HepG2 (cell line): Measurements from ENCODE around the gene SNRPD2. TPM values are rescaled to one million over a fixed set of nuclear protein-coding genes. Genes with fewer than 3 reads are reported as not detected.
A peak's percentile ranks its signal among the peaks of the same experiment; 100 is the strongest.

ENCODE experiments used
- ARID2 ChIP-seq: sonication (generic); formaldehyde crosslinking; IDR thresholded peaks from 2 replicates; pipeline ENCODE4 v1.8.1; 2022; ENCODE audit warnings: mild to moderate bottlenecking, missing genetic modification reagents, borderline replicate concordance
- ETV6 ChIP-seq: sonication (generic); formaldehyde crosslinking; conservative IDR thresholded peaks from 2 replicates; pipeline ENCODE4 v1.4.0; 2020; ENCODE audit warnings: missing genetic modification reagents
- FOXC1 ChIP-seq: sonication (generic); formaldehyde crosslinking; IDR thresholded peaks from 2 replicates; pipeline ENCODE4 v1.8.0; 2022; ENCODE audit warnings: mild to moderate bottlenecking, missing genetic modification reagents, borderline replicate concordance
- HNF1A ChIP-seq, 2 experiments: sonication (generic) in 1 of 2; formaldehyde crosslinking in 1 of 2; IDR thresholded peaks; 2 replicates each; pipeline versions ENCODE4 v1.4.0 to v1.6.1; 2016 to 2020; ENCODE audit warnings: borderline replicate concordance in 1 of 2, low read depth in 1 of 2, mild to moderate bottlenecking in 1 of 2, missing genetic modification reagents in 1 of 2
- MNT ChIP-seq: fragments of 450-650 bp; IDR thresholded peaks from 2 replicates; pipeline ENCODE4 v1.6.1; 2016
- MTERF4 ChIP-seq: sonication (generic); formaldehyde crosslinking; IDR thresholded peaks from 2 replicates; pipeline ENCODE4 v1.8.0; 2023; ENCODE audit warnings: mild to moderate bottlenecking, missing genetic modification reagents
- MYNN ChIP-seq: sonication (generic); formaldehyde crosslinking; IDR thresholded peaks from 2 replicates; pipeline ENCODE4 v1.4.0; 2020; ENCODE audit warnings: mild to moderate bottlenecking, low read depth, missing genetic modification reagents
- RFX1 ChIP-seq: fragments of 450-650 bp; IDR thresholded peaks from 2 replicates; pipeline ENCODE4 v1.6.1; 2017
- SP2 ChIP-seq: sonication (generic); formaldehyde crosslinking; IDR thresholded peaks from 2 replicates; pipeline ENCODE4 v1.5.1; 2020; ENCODE audit warnings: mild to moderate bottlenecking, missing genetic modification reagents
- SP5 ChIP-seq: IDR thresholded peaks from 2 replicates; pipeline ENCODE4 v1.6.1; 2016; ENCODE audit warnings: low read depth, borderline replicate concordance
- TMF1 ChIP-seq: sonication (generic); formaldehyde crosslinking; IDR thresholded peaks from 2 replicates; pipeline ENCODE4 v1.8.1; 2022; ENCODE audit warnings: low read depth, missing genetic modification reagents
- ZNF407 ChIP-seq: sonication (generic); formaldehyde crosslinking; IDR thresholded peaks from one replicate; pipeline ENCODE4 v1.5.1; 2020; ENCODE audit warnings: mild to moderate bottlenecking, missing genetic modification reagents; ENCODE audit errors: not compliant biosample characterization
- polyA plus RNA-seq, 8 experiments: library from polyadenylated mRNA; depleted of rRNA in 3 of 8; stranded (reverse) in 7 of 8; unstranded in 1 of 8; fragments of >200 nt; fragmentation: Illumina TruSeq in 4 of 8; extraction: Trizol in 4 of 8; gene quantifications; 2 replicates each; pipeline versions ENCODE4 v1.2.1 to v1.2.3, GENCODE V29; 2011 to 2016; ENCODE audit warnings: low read depth in 4 of 8, missing spikeins in 1 of 8, mixed read lengths in 1 of 8; ENCODE audit not compliant: insufficient read depth in 1 of 8
- total RNA-seq, 5 experiments: library from RNA; depleted of rRNA; stranded (reverse); fragments of >200 nt; fragmentation: Illumina TruSeq; extraction: Trizol; gene quantifications; 2 replicates each; pipeline ENCODE4 v1.2.3, GENCODE V29; 2016; ENCODE audit warnings: low read depth in 1 of 5

The SNRPD2 gene
- total and polyA plus RNA-seq, 2 of the 13 experiments (the other 11 are each of a cell fraction or from before 2014, with no cell fraction given), result 299 to 485 TPM

- TF ChIP-seq HNF1A (IDR thresholded peaks at IDR 0.05; ENCODE audit: low read depth) (no peak), HNF1A (CRISPR knock-in tag; IDR thresholded peaks at IDR 0.05; ENCODE audit: borderline replicate concordance) (0 out of 2 replicates have a peak, but pooled peaks have one; percentile 42), RFX1 (0 out of 2 replicates have a peak, but pooled peaks have one; percentile 0), ZNF407 (CRISPR knock-in tag) (peak; percentile 76), MYNN (CRISPR knock-in tag) (no peak), ARID2 (no peak), TMF1 (CRISPR knock-in tag) (peak; percentile 1; the same call in 1 of the 2 replicates), SP2 (CRISPR knock-in tag) (peak; percentile 88), ETV6 (CRISPR knock-in tag) (peak; percentile 63; the same call in 1 of the 2 replicates), FOXC1 (CRISPR knock-in tag) (peak; percentile 22; the same call in 1 of the 2 replicates), MNT (peak; percentile 59), SP5 (CRISPR knock-in tag) (peak; percentile 38), MTERF4 (CRISPR knock-in tag) (0 out of 2 replicates have a peak, but pooled peaks have one; percentile 77)
Measured at GRCh38 chr19:45692187-45693105, 693 bp upstream of the SNRPD2 start, which contains the start of gene QPCTL (continued).
